Liver (tissue), 9 donors: ENCODE data around the gene USP25. TPM values are rescaled to one million over a fixed set of nuclear protein-coding genes. Genes with fewer than 3 reads are reported as not detected.

Experiments used
- DNase-seq: peaks from one replicate; pipeline ENCODE4 v3.0.0-alpha.2; 2017; ENCODE audit warnings: low spot score
- H3K27ac ChIP-seq, 2 donors: one replicate each; pipeline ENCODE4 v1.7.0; 2013; ENCODE audit warnings: inconsistent platforms in 2 of 2, low read length in 2 of 2, control low read depth in 1 of 2, low read depth in 1 of 2, mild to moderate bottlenecking in 1 of 2
- H3K27me3 ChIP-seq, 4 donors: one replicate each; pipeline versions ENCODE4 v1.6.1 to v1.7.0; 2013; ENCODE audit warnings: low read length in 3 of 4, inconsistent platforms in 1 of 4, mild to moderate bottlenecking in 1 of 4, moderate library complexity in 1 of 4; ENCODE audit not compliant: control insufficient read depth in 4 of 4, insufficient read depth in 4 of 4
- H3K36me3 ChIP-seq, 4 donors: one replicate each; pipeline versions ENCODE4 v1.6.1 to v1.7.0; 2013; ENCODE audit warnings: low read length in 3 of 4, mild to moderate bottlenecking in 3 of 4, low read depth in 1 of 4, moderate library complexity in 1 of 4; ENCODE audit not compliant: control insufficient read depth in 4 of 4, insufficient read depth in 3 of 4
- H3K4me1 ChIP-seq, 4 donors: one replicate each; pipeline versions ENCODE4 v1.6.1 to v1.7.0; 2013; ENCODE audit warnings: low read length in 3 of 4, mild to moderate bottlenecking in 3 of 4, moderate library complexity in 1 of 4; ENCODE audit not compliant: control insufficient read depth in 4 of 4, insufficient read depth in 4 of 4
- H3K4me3 ChIP-seq, 3 donors: one replicate each; pipeline versions ENCODE4 v1.6.1 to v1.7.0; 2013; ENCODE audit warnings: low read length in 3 of 3, control low read depth in 1 of 3, low read depth in 1 of 3, mild to moderate bottlenecking in 1 of 3
- H3K9ac ChIP-seq, 2 donors: one replicate each; pipeline ENCODE4 v1.7.0; 2013; ENCODE audit warnings: low read length in 2 of 2, mild to moderate bottlenecking in 2 of 2, moderate library complexity in 2 of 2, control low read depth in 1 of 2, low read depth in 1 of 2
- H3K9me3 ChIP-seq, 4 donors: one replicate each; pipeline versions ENCODE4 v1.6.1 to v1.7.0; 2013; ENCODE audit warnings: low read length in 3 of 4; ENCODE audit not compliant: control insufficient read depth in 4 of 4
- CTCF ChIP-seq: fragments of 150-350 bp; IDR thresholded peaks from 2 replicates; pipeline ENCODE4 v1.5.1; 2017; ENCODE audit warnings: improper control_type of control experiment, low read depth, low read length; ENCODE audit not compliant: missing input control
- FOXA1 ChIP-seq: IDR thresholded peaks from 2 replicates; pipeline ENCODE4 v1.6.1; 2016; ENCODE audit warnings: antibody characterized with exemption
- GABPA ChIP-seq, 2 donors: IDR thresholded peaks in 1 of 2; conservative IDR thresholded peaks in 1 of 2; 2 replicates each; pipeline ENCODE4 v1.6.1; 2016; ENCODE audit warnings: antibody characterized with exemption in 2 of 2, mild to moderate bottlenecking in 1 of 2, moderate library complexity in 1 of 2
- HNF4A ChIP-seq, 2 donors: conservative IDR thresholded peaks; 2 replicates each; pipeline ENCODE4 v1.6.1; 2016; ENCODE audit warnings: antibody characterized with exemption in 2 of 2, mild to moderate bottlenecking in 2 of 2
- HNF4G ChIP-seq: IDR thresholded peaks from 2 replicates; pipeline ENCODE4 v1.6.1; 2016; ENCODE audit warnings: antibody characterized with exemption
- JUND ChIP-seq, 2 donors: IDR thresholded peaks; 2 replicates each; pipeline ENCODE4 v1.6.1; 2016; ENCODE audit warnings: antibody characterized with exemption in 2 of 2
- MAX ChIP-seq: IDR thresholded peaks from 2 replicates; pipeline ENCODE4 v1.6.1; 2016; ENCODE audit warnings: antibody characterized with exemption
- NR2F2 ChIP-seq: IDR thresholded peaks from 2 replicates; pipeline ENCODE4 v1.6.1; 2016; ENCODE audit warnings: antibody characterized with exemption
- REST ChIP-seq: IDR thresholded peaks from 2 replicates; pipeline ENCODE4 v1.6.1; 2016; ENCODE audit warnings: antibody characterized with exemption, mild to moderate bottlenecking
- RXRA ChIP-seq, 2 donors: IDR thresholded peaks; 2 replicates each; pipeline ENCODE4 v1.6.1; 2017 to 2018; ENCODE audit warnings: antibody characterized with exemption in 2 of 2, mild to moderate bottlenecking in 1 of 2
- SP1 ChIP-seq: IDR thresholded peaks from 2 replicates; pipeline ENCODE4 v1.6.1; 2018; ENCODE audit warnings: antibody characterized with exemption, mild to moderate bottlenecking
- YY1 ChIP-seq: IDR thresholded peaks from 2 replicates; pipeline ENCODE4 v1.6.1; 2016; ENCODE audit warnings: antibody characterized with exemption, mild to moderate bottlenecking
- ZBTB33 ChIP-seq: IDR thresholded peaks from 2 replicates; pipeline ENCODE4 v1.6.1; 2016; ENCODE audit warnings: antibody characterized with exemption
- WGBS: extraction: QIAGEN DNeasy Blood & Tissue Kit; methylation state at CpG from one replicate; pipeline ENCODE4 v1.1.7; 2013; 5-methylcytosine and 5-hydroxymethylcytosine counted together
- polyA plus RNA-seq, 2 donors: library from polyadenylated mRNA; stranded (reverse) in 1 of 2; unstranded in 1 of 2; fragments of 200-250 nt in 1 of 2; fragments of >200 nt in 1 of 2; fragmentation: Nextera tagmentation in 1 of 2; extraction: Ambion mirVana in 1 of 2; gene quantifications; one replicate each; pipeline versions ENCODE4 v1.2.1 to v1.2.3, GENCODE V29; 2013 to 2015
- total RNA-seq, 2 donors: library from RNA; depleted of rRNA; stranded (reverse); fragments of >200 nt; gene quantifications; one replicate each; pipeline ENCODE4 v1.2.3, GENCODE V29; 2014
- donor health status: healthy.
- donor health status: healthy.
- donor health status: healthy.
- donor health status: healthy.
- donor health status: healthy.

USP25 gene
- total and polyA plus RNA-seq, 4 donors: 6.0 to 26.7 (median 15.3) TPM

- H3K9ac ChIP-seq: no peak overlapping the region
- no peaks in the 10 kb centered on the region for H3K9me3 ChIP-seq
- no peaks in the 10 kb centered on the region for H3K36me3 ChIP-seq
- H3K27ac ChIP-seq: no peak overlapping the region
- peaks cover 2 to 16% (median 13%) of the 10 kb centered on the region in 4 donors for H3K4me1 ChIP-seq
- no peak overlapping the region for H3K4me3 ChIP-seq
- no peak for DNase-seq
- no peak for TF ChIP-seq GABPA (IDR thresholded peaks at IDR 0.05 in 1 of 2, conservative IDR thresholded peaks at IDR 0.05 in 1 of 2)
- no peak for TF ChIP-seq JUND (IDR thresholded peaks at IDR 0.05)
- TF ChIP-seq NR2F2: peak; percentile 77
- TF ChIP-seq HNF4A (conservative IDR thresholded peaks at IDR 0.05): peak; percentile 55 to 58
- peak; percentile 8 to 20 for TF ChIP-seq RXRA (IDR thresholded peaks at IDR 0.05)
- H3K27me3 ChIP-seq: no peaks in the 10 kb centered on the region
- 45% methylated on average over 7 of the region's 7 CpGs for WGBS
Observed at GRCh38 chr21:15761507-15762100, 31.8 kb downstream of the USP25 start.

- no peak for TF ChIP-seq REST
- no peak for TF ChIP-seq HNF4G
- no peak for TF ChIP-seq CTCF
- TF ChIP-seq ZBTB33: no peak
- no peak for TF ChIP-seq YY1
- no peak for TF ChIP-seq FOXA1
- no peak for TF ChIP-seq SP1
- TF ChIP-seq HNF4A (conservative IDR thresholded peaks at IDR 0.05): no peak
- TF ChIP-seq MAX: no peak
- TF ChIP-seq GABPA (IDR thresholded peaks at IDR 0.05 in 1 of 2, conservative IDR thresholded peaks at IDR 0.05 in 1 of 2): no peak
- Histone ChIP-seq H3K4me3 (no peak overlapping the region), H3K36me3 (no peaks in the 10 kb centered on the region), H3K27me3 (no peaks in the 10 kb centered on the region), H3K9me3 (no peaks in the 10 kb centered on the region), H3K4me1 (peaks cover 2 to 18% (median 17%) of the 10 kb centered on the region in 4 donors), H3K27ac (no peak overlapping the region), H3K9ac (no peak overlapping the region)
- no peak for DNase-seq
- 93% methylated on average over 1 of the region's 1 CpG for WGBS
Observed at GRCh38 chr21:15763359-15763758, 33.6 kb downstream of the USP25 start.
